Activated CD4-positive, alpha-beta T cell treated with anti-CD3 and anti-CD28 coated beads for 24 hours (primary cell): ENCODE measurements around the gene VPS26A.

Experiments used
- DNase-seq, 2 donors: peaks; one replicate each; pipeline ENCODE4 v3.0.0-alpha.2; 2020; ENCODE audit warnings: low read depth in 2 of 2

VPS26A gene

GRCh38 chr10:69220507-69220906 lies 96.5 kb downstream of the VPS26A start:
- DNase-seq: no peak
